D341Med (cell line): Measurements from ENCODE around the gene RUBCN.

Experiments used
- DNase-seq: peaks from one replicate; pipeline ENCODE4 v3.0.0; 2012; ENCODE audit warnings: low spot score

RUBCN gene

DNA sequence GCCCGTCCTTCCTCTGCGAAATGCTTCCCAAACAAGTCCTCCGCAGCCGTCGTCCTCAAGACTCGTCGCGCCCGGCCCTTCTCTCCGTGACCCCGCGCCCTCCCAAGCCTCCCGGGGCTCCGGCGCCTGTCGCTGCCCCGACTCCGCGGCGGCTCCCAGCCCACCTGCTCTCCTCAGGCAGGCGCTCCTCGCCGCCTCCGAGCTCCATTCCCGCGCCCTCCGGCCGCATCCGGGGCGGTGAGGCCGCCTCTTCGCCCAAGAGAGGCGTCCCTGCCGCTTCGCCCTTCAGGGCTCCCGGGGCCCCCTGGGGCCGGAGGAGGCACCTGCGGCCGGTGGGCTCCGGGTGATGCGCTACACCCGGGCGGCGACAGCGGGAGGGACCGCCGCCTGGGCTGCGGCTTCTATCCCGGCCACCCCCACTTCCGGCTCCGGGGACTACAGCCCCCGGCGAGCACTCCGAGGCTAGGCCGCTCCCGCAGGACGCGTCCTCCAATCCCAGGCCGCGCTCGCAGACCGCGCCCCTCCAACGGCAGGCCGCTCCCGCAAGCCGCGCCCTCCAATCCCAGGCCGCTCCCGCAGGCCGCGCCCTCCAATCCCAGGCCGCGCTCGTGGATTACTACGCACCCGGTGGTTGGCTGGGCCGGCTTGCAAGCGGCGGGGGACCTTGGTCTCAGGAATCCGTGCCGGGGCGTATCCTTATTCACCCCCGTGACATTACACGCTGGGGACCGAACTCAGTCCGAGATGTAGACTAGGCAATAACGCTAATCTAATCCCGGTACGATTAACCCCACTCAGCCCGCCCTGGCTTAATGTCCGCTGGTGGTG is at the start of gene RUBCN:
Gene RUBCN (minus strand): TSS at position 414 of the 828 bp plus-strand sequence. CDS start 185 bp downstream, at position 229.
- peak; percentile 98 for DNase-seq

DNA sequence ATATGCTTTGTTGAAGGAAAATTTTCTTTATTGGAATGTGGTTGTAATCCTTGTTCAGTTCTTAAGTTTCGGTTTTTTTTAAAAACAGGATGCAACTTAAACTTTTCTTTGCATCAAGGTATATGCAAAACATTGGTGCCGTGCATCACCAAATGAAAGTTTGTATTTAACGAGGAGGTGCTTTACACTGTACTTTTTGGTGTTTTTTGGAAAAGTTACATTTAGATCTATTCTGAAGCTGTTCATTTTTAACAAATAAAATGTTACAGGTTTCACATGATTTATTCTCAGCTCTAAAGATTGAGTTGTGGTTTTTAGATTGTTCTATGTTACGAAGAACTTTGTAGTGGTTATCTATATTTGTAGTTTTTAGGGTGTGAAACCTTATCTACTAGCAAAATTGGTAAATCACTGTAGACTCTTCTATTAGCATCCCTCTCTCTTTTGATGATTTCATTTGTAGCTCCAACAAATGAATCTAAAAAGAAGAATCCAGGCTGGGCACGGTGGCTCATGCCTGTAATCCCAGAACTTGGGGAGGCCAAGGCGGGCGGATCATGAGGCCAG is 47.4 kb upstream of the RUBCN start:
- no peak for DNase-seq

DNA sequence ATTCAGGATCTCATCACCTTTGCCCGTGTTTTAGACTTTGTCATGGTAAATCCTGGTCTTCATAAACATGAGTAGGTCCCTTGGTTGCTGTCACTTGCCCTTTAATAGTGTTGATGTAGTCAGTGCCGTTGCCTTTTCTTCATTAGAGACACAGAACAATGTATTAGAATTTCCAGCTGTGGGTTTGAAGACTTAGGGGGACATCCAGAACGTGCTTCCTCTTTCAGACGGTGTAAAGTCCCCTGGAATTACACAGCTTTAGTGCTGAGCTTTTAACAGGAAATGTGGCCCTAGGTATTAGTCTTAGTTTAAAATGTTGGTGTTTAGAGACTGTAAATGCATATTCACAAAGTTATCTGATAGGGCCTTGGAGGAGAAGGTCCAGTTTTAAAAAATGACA is 45.5 kb upstream of the RUBCN start:
- no peak for DNase-seq

DNA sequence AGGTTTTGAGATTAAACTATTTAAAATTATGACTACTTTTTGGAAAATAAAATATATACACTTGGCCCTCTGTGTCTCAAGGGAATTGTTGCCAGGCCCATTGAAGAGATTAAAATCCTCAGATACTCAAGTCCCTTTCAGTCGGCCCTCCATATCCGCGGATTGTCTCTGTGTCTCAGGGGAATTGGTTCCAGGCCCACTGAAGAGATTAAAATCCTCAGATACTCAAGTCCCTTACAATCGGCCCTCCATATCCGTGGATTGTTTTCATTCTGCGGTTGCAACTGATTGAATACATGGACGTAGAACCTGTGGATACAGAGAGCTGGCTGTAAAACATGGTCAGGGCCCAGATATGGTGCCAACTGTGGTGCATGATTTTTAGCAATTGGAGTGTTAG is 38.6 kb upstream of the RUBCN start:
- peak; percentile 71 for DNase-seq

DNA sequence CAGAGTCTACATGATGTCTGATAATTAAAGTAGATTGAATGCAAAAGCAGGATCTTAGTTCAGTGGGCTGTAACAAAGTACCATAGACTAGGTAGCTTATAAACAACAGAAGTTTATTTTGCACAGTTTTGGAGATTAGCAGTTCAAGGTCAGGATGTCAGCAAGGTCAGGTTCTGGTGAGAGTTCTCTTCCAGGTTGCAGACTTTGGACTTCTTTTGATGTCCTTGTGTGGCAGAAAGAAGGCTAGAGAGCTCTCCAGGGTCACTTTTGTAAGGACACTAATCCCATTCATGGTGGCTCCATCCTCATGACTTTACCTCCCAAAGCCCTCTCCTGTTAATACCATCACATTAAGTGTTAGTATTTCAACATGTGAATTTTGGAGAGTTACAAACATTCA is 25.1 kb upstream of the RUBCN start:
- no peak for DNase-seq

DNA sequence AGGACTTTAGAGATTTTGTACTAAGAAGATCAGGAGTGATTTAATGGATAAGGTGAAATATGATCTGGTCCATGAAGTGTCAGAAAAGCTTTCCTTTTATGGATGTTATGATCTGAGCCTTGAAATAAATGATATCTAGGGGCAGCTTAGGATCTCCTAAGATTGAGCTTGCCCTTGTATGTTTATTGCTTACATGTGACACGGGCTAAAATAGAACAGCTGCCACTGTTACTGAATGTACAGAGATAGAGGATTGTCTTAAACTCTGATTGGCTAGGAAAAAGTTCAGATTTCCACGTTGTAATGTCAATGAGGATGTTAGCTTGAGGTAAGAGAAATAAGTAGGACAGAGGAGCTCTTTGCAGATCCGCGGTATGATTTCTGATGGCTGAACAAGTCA is 21.8 kb upstream of the RUBCN start:
- DNase-seq = peak; percentile 44

DNA sequence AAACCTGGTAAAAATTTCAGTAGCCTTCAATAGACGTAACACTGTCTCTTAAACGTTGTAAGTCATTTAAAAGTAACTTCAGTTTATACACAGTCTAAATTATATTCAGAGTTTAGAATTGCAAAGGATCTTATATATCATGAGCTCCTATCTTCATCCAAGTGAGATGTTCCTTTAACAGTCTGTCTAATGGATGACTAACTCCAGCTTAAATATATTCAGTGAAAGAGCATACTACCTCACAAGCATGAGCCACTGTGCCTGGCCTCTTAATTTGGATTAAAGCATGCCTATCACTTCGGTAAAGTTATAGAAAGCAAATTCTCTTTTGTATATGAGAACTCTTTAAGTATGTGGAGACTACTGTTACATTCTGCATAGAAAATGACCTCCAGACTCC is 20.0 kb upstream of the RUBCN start:
- no peak for DNase-seq

DNA sequence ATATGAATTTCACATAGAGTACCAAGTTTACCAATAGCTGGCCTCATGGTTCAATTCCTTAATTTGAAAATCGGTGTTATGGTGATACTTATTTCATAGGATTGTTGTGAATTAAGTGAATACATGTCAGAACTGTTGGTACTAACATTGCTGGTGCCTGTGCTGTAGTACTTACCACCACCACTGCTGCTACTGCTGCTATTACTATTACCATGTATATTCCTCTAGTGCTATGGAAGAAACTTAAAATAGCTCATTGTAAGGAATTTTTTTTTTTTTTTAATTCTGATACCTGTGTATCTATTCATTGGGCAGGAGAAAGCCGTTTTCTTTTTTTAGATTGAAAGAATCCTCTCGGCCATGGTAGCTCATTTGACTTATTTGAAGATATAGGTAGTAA is 16.6 kb upstream of the RUBCN start:
- no peak for DNase-seq

DNA sequence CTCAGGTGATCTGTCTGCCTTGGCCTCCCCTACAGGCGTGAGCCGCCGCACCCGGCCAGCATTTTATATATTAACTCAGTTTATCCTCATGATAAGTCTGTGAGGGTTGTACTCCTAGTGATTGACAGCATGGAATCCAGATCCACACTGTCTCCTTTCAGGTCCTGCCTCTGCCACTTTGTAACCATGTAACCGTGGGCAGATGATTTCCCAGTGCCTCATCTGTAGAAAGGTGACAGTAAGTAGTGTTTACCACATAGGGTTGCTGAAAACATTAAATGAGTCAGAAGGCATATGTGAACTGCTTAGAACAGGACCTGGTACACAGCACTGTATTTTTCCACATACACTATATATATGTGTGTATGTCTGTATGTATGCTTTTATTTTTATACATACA is 15.4 kb upstream of the RUBCN start:
- DNase-seq = no peak

DNA sequence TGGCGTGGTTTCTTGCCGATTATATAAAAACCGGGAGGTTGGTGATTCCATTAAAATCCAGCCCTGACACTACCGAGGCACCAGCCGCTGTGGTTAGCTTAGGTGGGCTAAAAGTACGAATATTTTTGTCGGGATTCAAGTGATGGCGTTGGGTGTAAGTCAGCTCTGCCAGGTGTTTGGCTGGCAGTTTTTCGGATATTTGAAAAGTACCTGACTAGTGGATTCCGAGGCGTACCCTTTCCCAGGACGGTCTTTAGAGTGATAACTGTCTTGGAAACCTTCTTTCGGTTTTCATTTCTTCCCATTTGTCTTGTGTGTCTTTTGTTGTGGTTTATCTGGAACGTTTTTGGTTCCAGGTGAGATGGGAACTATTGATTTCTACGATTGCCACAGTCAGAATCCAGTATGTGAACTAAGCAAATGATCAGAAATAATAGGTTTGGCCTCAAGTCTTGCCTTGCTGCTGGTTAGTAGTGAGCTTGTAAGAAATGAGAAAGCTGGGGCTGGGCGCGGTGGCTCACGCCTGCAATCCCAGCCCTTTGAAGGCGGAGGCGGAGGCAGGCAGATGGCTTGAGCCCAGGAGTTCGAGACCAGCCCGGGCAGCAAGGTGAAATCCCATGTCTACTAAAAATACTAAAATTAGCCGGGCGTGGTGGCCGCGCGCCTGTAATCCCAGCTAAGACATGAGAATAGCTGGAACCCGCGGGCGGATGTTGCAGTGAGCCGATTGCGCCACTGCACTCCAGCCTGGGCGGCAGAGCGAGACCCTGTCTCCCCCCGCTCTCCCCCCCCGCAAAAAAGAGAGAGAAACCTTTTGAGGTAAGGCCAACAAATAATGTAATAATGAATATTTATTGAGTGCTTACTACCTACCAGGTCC is 14.4 kb upstream of the RUBCN start:
- DNase-seq = peak; percentile 36

DNA sequence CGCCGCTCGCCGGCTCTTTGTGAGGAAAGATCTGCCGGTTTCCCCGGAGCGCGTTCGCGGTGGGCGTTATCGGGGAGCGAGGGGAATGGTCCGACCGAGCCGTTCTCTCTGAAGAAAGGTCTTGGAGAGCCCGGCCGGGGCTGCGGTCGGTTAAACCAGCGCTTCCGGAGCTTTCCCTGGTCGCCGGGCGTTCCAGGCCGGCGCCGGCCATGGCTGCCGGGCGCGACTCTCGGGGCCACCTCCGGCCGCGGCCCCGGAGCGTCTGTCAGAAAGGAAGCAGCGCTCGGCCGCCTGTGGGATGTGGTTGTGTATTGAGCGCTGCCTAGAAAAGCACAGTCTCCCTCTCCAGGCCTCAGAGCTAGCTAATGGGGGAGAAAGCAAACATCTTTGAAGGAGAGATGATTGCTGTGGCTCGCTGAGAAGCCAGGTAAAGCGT is 13.7 kb upstream of the RUBCN start:
- peak; percentile 80 for DNase-seq

DNA sequence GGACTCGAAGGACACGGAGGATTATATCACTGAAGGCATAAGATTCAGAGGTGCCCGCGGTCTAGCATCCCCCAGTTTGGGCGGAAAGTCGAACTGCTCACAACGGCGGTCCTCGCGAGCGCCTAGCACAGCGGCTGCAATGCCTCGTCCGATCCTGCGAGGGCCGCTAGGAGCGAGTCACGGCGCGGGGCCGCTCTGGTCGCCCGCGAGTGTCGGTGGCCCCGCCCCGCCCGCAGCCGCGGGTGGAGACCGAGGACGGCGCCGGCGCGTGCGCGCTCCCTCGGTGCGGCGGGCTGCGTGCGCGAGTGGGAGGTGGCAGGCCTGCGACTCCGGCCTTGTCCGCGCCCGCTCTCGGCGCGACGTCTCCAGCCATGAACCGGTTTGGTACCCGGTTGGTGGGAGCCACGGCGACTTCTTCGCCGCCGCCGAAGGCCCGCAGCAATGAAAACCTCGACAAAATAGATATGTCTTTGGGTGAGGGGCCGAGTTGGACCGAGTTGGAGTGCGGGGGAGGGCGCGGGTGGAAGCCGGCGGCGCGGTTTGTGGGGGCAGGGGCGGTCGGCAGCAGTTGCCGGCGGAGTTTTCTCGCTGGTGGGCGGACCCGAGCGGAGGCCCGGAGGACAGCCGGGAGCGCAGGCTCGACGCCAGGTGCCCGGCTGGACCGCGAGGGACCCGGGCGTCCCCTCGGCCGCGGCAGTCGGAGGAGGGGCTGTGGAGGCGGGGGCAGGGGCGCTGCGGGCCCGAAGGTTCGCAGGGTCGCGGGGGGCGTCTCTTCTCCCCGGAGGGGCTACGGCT is 13.1 kb upstream of the RUBCN start, which contains the start of gene FYTTD1:
Gene FYTTD1 (plus strand): TSS at position 283 of the 795 bp plus-strand sequence. CDS start 89 bp downstream, at position 372.
- DNase-seq = peak; percentile 96

DNA sequence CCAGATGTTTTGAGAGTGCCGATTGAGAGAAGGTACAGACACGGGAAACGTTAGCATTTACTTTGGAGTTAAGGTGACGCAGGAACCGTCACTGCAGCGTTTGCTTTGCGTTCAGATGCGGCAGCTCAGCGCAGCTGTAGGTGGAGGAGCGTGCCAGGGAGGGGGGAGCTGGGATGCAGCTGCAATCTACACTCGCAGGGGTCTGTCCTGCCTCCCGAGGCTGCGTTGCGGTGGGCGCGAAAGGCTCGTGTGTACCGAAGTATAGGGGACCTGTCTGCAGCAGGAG is 12.6 kb upstream of the RUBCN start:
- DNase-seq = peak; percentile 78

DNA sequence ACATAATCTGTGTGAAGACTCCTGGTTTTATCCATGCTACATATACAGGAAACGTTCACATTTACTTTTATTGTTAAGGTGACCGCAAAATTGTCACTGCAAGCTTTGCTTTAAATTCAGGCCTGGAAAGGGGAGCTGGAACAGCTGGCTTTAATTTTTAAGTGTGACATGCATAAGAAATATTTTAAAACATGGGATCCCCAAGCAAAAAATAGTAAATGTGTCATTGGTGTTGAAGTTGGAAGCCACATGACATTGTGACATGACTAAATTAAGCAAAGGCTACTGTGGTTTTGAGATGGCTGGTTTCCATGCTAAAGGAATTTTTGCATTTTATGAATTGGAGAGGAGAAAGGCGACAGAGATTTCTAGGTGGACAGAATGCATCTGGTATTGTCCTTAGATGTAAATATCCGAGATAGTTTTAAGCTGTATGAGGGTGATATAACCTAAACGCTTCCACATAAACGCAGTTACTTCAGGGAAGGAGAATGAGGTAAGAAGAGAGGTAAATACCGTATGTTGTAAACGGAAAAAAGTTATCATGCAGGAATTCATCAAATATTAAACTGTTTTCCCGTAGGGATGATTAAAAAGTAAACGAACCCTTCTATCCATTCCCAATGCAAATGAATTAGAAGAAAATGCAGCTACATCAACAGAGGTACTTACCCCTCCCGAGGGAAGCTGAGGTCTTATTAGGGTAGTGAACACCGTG is 12.1 kb upstream of the RUBCN start:
- DNase-seq = no peak

DNA sequence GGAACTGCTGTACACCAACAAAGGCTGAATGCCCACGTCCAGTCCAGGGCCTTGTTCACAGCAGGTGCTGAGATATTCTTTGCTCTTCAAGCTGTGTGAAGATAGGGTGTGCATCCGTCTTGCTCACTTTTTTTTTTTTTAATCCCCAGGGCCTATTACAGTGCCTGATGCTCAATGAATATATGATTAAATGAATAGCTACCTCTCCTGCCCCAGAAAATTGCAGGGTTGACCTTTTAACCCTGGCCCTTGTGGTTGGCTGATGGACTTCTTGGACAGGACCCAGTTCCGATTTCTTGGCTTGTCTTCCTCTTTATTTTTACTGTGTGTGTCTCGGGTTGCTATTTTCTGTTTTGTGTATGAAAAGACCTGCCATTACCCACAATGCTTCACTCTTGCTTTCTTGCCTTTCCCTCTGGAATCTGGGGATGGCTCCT is 10.1 kb upstream of the RUBCN start:
- DNase-seq = no peak

DNA sequence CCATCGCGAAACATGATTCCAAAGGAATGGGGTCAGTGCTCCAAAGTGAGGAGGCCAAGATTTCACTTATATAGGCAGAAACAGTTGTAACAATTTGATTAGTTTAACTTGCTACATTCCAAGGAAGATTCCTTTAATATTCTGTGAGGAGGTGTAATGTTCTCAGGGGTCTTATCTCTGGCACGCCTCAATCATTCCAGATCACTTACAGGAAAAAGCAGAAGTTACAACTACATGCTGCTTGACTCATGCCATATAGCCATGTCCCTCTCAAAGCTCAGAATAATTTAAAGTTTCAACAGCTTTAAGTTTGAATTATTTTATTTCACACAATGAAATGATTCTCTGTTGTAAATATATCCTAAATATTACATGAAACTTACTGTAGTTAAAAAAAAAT is 9.5 kb upstream of the RUBCN start:
- no peak for DNase-seq

DNA sequence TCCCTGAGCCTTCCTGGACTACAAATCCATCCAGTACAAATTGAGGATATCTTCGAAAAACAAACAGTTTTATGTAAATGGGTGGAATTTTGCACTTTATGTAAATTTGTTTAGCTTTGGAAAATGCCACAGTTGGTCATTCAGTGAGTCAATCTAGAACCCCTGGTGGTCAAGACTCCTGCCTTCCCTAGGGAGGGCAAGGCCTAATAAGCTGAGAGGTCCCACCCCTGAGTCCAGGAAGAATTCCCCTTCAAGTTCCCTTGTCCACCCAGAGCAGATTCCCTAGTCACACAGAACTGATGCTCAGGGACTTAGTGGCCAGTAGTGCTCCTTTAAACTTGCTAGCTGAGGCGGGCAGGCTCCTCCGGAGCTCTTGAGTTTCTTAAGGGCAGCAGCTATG is 6.1 kb upstream of the RUBCN start:
- no peak for DNase-seq

DNA sequence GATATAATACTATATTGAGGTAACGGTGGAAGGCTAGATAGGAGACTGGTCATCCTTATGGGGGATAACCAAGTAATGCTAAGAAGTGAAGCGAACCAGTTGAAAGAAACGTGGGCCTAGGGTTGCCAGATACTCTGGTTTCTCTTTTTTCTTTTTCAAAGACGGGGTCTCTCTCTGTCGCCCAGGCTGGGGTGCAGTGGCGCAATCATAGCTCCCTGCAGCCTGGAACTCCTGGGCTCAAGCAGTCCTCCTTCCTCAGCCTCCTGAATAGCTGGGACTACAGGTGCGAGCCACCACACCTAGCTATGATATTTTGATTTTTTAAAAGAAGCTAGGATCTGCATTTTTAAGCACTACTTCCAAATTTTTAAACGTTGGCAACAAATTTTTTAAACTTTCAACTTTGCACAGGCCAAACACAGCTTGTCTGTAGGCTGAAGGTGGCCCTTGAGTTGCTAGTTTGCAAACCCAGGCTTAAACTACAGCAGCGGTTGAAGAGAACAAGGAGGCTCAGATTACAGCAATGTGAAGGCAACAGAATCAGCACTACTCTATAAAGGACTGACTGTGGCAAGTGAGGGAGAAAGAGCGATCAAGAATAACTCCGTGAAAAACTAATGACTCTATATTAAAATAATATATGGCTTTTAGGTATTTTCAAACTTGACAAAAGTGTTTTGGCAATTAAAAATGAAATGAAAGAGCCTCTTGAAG is 1.2 kb upstream of the RUBCN start:
- DNase-seq = no peak

DNA sequence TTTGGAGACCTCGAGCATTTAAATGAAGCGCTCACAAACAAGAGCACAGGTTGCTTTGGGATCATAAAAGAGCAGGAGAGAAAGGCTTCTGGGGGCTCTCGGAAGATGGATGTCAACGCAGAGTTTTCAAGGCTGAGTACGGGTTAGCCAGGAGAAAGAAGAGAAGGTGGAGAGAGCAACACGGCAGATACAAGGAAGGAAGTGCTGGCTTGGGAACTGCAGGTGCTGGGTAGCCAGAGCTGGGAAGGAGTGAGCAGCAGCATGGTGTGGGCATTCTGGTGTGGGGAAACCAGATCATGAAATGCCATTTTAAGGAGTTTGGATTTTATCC is 580 bp upstream of the RUBCN start:
- no peak for DNase-seq

DNA sequence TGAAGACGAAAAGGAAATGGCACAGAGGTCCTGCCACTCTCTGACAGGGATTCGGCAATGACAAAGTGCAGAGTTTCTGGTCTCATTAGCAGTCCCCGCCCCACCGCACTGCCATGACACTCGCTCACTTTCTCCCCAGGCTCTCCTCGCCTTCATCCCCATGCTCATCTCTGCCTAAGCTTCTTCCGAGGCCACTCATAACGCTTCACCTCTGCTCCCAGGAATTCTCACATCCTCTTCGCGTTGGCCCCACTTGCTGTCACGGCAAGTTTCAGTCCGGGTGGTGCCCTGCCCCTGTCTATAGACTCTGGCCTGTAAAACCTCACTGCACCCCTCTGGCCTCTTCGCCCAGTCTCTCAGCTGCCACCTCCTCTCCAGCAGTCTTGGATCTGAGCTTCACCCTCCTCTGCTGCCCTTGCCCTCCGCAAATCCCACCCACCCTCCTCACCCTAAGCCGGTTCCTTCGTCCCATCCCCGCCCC is 654 bp downstream of the RUBCN start:
- peak; percentile 52 for DNase-seq
